Measurements from ENCODE around the gene MRPL36.

The MRPL36 gene

GRCh38 chr5:1799602-1800471, at the start of gene MRPL36:
TSS of gene MRPL36 (minus strand) at chr5:1799837. CDS start at chr5:1798935, 902 bp downstream.
- H3K4me1 ChIP-seq (ENCODE audit: control insufficient read depth in 1 of 2, insufficient read depth in 1 of 2, low read depth in 1 of 2, low read length in 1 of 2), result peaks cover 24 to 25% of the 10 kb centered on the region in 2 experiments
- H3K36me3 ChIP-seq, result peaks cover 46% of the 10 kb centered on the region
- no peaks in the 10 kb centered on the region for H3K9me3 ChIP-seq
- no peaks in the 10 kb centered on the region for H3K27me3 ChIP-seq
- peak within 1 kb of the TSS; percentile 90 for H3K27ac ChIP-seq
- no peak for TF ChIP-seq CTCF (IDR thresholded peaks at IDR 0.05)
- peak within 1 kb of the TSS; percentile 76 to 96 for H3K4me3 ChIP-seq (ENCODE audit: low read depth in 1 of 2, low read length in 1 of 2)

- no peaks in the 10 kb centered on the region for H3K36me3 ChIP-seq
- H3K27me3 ChIP-seq, result peaks cover 66% of the 10 kb centered on the region
- no peak overlapping the region for H3K27ac ChIP-seq
- no peak overlapping the region for H3K4me3 ChIP-seq (ENCODE audit: low read depth in 1 of 2, low read length in 1 of 2)
- no peak for TF ChIP-seq CTCF (IDR thresholded peaks at IDR 0.05)
- H3K9me3 ChIP-seq, result no peaks in the 10 kb centered on the region
- no peaks in the 10 kb centered on the region for H3K4me1 ChIP-seq (ENCODE audit: control insufficient read depth in 1 of 2, insufficient read depth in 1 of 2, low read depth in 1 of 2, low read length in 1 of 2)
These were observed 48.0 kb upstream of the MRPL36 start for GRCh38 chr5:1847611-1848010.

GRCh38 chr5:1847056-1847455, 47.4 kb upstream of the MRPL36 start:
- Histone ChIP-seq H3K27me3 (peaks cover 65% of the 10 kb centered on the region), H3K36me3 (no peaks in the 10 kb centered on the region), H3K4me1 (ENCODE audit: control insufficient read depth in 1 of 2, insufficient read depth in 1 of 2, low read depth in 1 of 2, low read length in 1 of 2) (no peaks in the 10 kb centered on the region), H3K4me3 (ENCODE audit: low read depth in 1 of 2, low read length in 1 of 2) (no peak overlapping the region), H3K27ac (no peak overlapping the region), H3K9me3 (no peaks in the 10 kb centered on the region)
- no peak for TF ChIP-seq CTCF (IDR thresholded peaks at IDR 0.05)

- no peaks in the 10 kb centered on the region for H3K9me3 ChIP-seq
- H3K27me3 ChIP-seq, result peaks cover 65% of the 10 kb centered on the region
- no peak for TF ChIP-seq CTCF (IDR thresholded peaks at IDR 0.05)
- no peak overlapping the region for H3K27ac ChIP-seq
- H3K36me3 ChIP-seq, result no peaks in the 10 kb centered on the region
- H3K4me3 ChIP-seq (ENCODE audit: low read depth in 1 of 2, low read length in 1 of 2), result no peak overlapping the region
- no peaks in the 10 kb centered on the region for H3K4me1 ChIP-seq (ENCODE audit: control insufficient read depth in 1 of 2, insufficient read depth in 1 of 2, low read depth in 1 of 2, low read length in 1 of 2)
These were observed 46.9 kb upstream of the MRPL36 start for GRCh38 chr5:1846583-1846982.

- TF ChIP-seq CTCF (IDR thresholded peaks at IDR 0.05), result no peak
- peaks cover 65% of the 10 kb centered on the region for H3K27me3 ChIP-seq
- H3K4me3 ChIP-seq (ENCODE audit: low read depth in 1 of 2, low read length in 1 of 2), result no peak overlapping the region
These were observed 46.1 kb upstream of the MRPL36 start for GRCh38 chr5:1845696-1846095.

More at GRCh38 chr5:1845696-1846095, 46.1 kb upstream of the MRPL36 start:
- H3K27ac ChIP-seq, result no peak overlapping the region
- no peaks in the 10 kb centered on the region for H3K36me3 ChIP-seq
- no peaks in the 10 kb centered on the region for H3K4me1 ChIP-seq (ENCODE audit: control insufficient read depth in 1 of 2, insufficient read depth in 1 of 2, low read depth in 1 of 2, low read length in 1 of 2)
- H3K9me3 ChIP-seq, result no peaks in the 10 kb centered on the region
